GM12874 (cell line): ENCODE data around the gene NTF3.

Source experiments
- TF ChIP-seq, protein P1 (sequence below): IDR thresholded peaks from 2 replicates; pipeline ENCODE4 v1.5.1; 2011; ENCODE audit warnings: low read depth, mild to moderate bottlenecking, control low read depth, low read length, moderate library complexity; ENCODE audit not compliant: insufficient read depth

NTF3 gene

GRCh38 chr12:5485454-5485853 is 53.5 kb downstream of the NTF3 start:
- TF ChIP-seq, protein P1, sequence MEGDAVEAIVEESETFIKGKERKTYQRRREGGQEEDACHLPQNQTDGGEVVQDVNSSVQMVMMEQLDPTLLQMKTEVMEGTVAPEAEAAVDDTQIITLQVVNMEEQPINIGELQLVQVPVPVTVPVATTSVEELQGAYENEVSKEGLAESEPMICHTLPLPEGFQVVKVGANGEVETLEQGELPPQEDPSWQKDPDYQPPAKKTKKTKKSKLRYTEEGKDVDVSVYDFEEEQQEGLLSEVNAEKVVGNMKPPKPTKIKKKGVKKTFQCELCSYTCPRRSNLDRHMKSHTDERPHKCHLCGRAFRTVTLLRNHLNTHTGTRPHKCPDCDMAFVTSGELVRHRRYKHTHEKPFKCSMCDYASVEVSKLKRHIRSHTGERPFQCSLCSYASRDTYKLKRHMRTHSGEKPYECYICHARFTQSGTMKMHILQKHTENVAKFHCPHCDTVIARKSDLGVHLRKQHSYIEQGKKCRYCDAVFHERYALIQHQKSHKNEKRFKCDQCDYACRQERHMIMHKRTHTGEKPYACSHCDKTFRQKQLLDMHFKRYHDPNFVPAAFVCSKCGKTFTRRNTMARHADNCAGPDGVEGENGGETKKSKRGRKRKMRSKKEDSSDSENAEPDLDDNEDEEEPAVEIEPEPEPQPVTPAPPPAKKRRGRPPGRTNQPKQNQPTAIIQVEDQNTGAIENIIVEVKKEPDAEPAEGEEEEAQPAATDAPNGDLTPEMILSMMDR: no peak

DNA sequence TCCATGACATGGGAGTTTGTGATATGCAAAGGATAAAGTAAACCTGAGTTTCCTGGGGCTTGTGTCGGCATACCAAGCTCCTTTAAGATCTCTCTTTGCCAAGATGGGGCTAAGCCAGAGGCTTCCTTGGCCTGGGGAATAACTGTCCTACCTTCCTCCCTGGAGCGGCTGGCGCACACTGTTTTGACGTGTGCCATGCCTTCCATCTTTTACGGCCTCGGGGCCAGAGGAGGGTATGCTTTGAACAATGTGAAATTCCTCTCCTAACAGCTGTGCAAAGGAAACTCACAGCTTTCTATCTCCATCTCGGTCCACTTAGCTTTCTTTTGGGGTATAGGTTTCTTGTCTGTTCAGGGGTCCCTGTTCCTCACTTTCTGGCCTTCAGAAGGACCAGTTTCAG is 55.2 kb downstream of the NTF3 start:
- TF ChIP-seq, protein P1: no peak

- TF ChIP-seq, protein P1: no peak
These were observed 56.2 kb downstream of the NTF3 start for GRCh38 chr12:5487948-5488625.

DNA sequence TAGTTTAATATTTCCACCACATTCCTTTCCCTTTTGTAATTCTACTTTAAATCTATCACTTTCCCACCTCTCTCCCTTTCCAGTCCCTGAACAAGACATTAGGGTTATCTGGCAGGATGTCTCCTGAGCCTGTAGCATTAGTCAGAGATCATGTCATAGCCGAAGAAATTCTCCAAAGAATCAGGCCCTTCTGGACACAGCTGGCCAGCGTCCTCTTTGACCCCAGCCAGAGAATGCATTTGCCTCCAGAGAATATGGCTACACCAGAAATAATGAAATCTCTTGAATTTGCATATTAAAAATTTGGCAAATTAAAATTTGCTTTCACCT is 56.7 kb downstream of the NTF3 start:
- TF ChIP-seq, protein P1: no peak

DNA sequence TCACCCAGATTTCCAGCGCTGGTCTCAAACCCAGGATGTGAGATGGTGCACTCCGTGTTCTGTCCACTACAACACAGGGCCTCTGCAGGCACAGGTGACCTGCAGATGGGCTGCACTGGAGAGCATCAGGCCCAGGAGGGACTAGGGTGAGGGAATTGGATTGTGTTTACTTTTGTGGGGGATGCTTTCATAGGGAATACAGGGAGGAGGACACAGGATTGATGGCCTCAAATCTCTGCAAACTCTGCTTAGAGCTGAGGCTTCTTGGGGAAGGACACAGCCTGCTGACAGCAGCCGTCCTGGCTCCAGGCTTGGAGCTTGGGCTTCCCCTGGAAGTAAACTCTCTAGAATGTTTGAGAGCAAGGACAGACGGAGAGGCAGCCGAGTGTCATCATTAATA is 57.1 kb downstream of the NTF3 start:
- TF ChIP-seq, protein P1: no peak

GRCh38 chr12:5489760-5490406 is 58.0 kb downstream of the NTF3 start:
- TF ChIP-seq, protein P1: no peak

DNA sequence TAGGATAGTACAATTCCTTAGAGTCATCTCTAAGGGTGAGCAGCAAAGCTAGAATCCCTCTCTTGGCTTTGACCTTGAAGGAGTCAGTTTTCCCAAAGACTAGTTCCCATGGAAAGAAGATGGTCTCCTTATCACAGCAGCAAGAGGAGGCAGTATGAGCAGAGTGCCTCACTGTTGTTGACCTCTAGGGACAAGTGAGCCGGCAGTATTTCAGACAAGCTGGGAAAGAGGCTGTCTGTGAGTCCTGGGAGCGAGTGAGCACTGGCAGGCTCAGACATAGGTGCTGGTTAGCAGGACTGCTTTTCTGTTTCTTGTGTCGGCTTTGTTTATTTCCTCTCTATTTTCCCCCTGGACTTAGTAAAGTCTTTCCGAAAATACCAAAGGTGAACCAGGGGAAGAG is 60.7 kb downstream of the NTF3 start:
- TF ChIP-seq, protein P1: no peak
